Loucy (cell line): Measurements from ENCODE around the gene FMNL3.

Experiments
- EZH2phosphoT487 ChIP-seq: fragments of 200-600 bp; IDR thresholded peaks from 2 replicates; pipeline ENCODE4 v1.6.1; 2018; ENCODE audit warnings: antibody characterized with exemption, mild to moderate bottlenecking, moderate library complexity, borderline replicate concordance
- TF ChIP-seq, protein P1 (sequence below): fragments of 200-600 bp; sonication (generic); conservative IDR thresholded peaks from 2 replicates; pipeline ENCODE4 v1.5.1; 2014; ENCODE audit warnings: mild to moderate bottlenecking, antibody characterized with exemption, low read length

DNA sequence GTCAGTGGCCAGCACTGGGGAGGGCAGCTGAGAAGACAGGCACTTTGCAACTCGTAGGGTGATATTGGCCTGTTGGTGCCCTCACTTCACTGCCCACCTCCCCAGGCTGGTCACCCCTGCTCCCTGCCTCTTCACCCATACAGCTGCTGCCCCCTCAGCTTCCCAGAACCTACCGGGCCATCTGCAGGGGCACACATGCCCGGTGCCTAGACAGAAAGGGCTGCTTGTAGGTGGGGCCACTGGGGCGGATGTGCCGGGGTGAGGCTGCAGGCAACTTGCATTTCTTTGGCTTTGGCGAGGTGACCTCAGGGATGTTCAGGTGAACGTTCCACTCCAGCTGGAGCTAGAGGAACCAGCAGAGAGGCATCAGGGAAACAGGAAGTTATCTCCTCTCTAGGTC, 118.9 kb downstream of the FMNL3 start:
- TF ChIP-seq, protein P1, sequence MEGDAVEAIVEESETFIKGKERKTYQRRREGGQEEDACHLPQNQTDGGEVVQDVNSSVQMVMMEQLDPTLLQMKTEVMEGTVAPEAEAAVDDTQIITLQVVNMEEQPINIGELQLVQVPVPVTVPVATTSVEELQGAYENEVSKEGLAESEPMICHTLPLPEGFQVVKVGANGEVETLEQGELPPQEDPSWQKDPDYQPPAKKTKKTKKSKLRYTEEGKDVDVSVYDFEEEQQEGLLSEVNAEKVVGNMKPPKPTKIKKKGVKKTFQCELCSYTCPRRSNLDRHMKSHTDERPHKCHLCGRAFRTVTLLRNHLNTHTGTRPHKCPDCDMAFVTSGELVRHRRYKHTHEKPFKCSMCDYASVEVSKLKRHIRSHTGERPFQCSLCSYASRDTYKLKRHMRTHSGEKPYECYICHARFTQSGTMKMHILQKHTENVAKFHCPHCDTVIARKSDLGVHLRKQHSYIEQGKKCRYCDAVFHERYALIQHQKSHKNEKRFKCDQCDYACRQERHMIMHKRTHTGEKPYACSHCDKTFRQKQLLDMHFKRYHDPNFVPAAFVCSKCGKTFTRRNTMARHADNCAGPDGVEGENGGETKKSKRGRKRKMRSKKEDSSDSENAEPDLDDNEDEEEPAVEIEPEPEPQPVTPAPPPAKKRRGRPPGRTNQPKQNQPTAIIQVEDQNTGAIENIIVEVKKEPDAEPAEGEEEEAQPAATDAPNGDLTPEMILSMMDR, result no peak
- TF ChIP-seq EZH2phosphoT487, result no peak
